CD4-positive, alpha-beta T cell treated with Interleukin-4 for 4 hours (primary cell): ENCODE results near the gene CNTNAP1.
"Not testable (repeated sequence)": the region's sequence is repeated elsewhere in the genome, so short reads cannot be mapped to it uniquely, and the experiment has no call there.

Experiments used
- DNase-seq: peaks from one replicate; pipeline ENCODE4 v3.0.0-alpha.2; 2020

Gene CNTNAP1

GRCh38 chr17:42686520-42687128 is 4.3 kb downstream of the CNTNAP1 start:
- DNase-seq = no peak

DNA sequence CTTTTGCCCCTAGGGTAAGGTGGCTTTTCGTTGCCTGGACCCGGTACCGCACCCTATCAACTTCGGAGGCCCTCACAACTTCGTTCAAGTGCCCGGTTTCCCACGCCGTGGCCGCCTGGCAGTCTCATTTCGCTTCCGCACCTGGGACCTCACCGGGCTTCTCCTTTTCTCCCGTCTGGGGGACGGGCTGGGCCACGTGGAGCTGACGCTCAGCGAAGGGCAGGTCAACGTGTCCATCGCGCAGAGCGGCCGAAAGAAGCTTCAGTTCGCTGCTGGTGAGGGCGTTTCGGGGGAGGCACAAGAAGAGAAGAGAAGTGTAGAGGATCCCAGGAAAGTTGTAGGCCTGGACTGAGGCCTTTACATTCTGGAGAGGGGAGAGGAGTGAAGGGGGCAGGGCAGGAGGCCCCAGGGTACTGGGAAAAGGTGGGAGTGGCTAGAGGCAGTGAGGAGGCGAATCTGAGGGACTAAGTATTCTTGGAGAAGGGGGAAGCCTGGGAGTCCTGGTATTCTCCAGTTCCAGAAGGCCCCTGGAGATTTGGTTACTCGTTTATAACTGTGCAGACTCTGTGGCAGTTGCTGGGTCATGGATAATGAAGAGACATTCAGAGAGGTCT is 5.5 kb downstream of the CNTNAP1 start:
- DNase-seq = no peak

GRCh38 chr17:42690596-42690995 is 8.3 kb downstream of the CNTNAP1 start:
- DNase-seq = no peak

- DNase-seq = no peak
Observed at GRCh38 chr17:42691021-42691545, 8.8 kb downstream of the CNTNAP1 start.

DNA sequence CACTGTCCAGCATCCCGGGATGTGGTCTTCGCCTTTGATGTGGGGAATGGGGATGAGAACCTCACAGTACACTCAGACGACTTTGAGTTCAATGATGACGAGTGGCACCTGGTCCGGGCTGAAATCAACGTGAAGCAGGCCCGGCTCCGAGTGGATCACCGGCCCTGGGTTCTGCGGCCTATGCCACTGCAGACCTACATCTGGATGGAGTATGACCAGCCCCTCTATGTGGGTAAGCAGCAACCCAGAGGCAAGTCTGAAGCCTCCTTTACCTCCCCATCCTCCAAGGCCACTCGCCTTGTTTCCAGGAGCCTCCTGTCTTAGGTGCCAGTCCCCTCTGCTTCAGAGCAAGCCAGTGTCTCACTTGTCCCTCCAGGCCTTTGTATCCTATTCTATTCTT is 10.2 kb downstream of the CNTNAP1 start:
- no peak for DNase-seq

DNA sequence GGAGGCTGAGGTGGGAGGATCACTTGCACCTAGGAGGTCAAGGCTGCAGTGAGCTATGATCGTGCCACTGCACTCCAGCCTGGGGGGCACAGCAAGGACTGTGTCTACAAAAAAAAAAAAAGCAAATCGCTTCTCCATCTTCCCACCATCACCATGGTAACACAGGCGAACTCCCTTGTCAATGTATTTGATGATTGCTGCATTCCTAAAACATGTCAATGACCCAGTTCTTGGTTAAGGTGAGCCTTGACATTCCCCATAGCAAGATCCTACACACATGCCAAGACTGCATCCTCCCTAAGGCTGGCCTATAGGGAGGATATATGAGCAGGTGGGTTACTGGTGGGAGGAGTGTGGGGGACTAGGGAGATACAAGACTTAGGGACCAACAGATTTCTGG is 12.2 kb downstream of the CNTNAP1 start:
- DNase-seq = no peak

- no peak for DNase-seq
Observed at GRCh38 chr17:42695500-42695899, 13.2 kb downstream of the CNTNAP1 start.

DNA sequence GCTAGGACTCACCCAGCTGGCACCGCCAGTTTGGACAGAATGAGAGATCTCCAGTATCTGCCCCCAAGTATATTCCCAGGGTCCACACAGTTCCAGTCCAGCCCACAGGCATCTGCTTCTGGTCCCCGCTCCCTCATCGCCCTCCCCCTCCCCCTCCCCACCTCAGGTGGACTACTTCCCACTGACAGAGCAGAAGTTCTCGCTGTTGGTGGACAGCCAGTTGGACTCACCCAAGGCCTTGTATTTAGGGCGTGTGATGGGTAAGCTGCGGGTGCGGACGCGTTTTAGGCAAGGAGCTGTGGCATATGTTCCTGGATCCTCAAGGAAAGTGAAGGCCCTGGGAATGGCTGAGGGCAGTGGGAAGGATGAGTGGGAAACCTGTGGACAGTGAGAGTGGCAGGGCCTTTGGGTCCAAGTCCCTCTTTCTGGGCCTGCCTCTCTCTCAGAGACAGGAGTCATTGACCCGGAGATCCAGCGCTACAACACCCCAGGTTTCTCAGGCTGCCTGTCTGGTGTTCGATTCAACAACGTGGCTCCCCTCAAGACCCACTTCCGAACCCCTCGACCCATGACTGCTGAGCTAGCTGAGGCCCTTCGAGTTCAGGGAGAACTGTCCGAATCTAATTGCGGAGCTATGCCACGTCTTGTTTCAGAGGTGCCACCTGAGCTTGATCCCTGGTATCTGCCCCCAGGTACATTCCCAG is 14.9 kb downstream of the CNTNAP1 start:
- DNase-seq = no peak

DNA sequence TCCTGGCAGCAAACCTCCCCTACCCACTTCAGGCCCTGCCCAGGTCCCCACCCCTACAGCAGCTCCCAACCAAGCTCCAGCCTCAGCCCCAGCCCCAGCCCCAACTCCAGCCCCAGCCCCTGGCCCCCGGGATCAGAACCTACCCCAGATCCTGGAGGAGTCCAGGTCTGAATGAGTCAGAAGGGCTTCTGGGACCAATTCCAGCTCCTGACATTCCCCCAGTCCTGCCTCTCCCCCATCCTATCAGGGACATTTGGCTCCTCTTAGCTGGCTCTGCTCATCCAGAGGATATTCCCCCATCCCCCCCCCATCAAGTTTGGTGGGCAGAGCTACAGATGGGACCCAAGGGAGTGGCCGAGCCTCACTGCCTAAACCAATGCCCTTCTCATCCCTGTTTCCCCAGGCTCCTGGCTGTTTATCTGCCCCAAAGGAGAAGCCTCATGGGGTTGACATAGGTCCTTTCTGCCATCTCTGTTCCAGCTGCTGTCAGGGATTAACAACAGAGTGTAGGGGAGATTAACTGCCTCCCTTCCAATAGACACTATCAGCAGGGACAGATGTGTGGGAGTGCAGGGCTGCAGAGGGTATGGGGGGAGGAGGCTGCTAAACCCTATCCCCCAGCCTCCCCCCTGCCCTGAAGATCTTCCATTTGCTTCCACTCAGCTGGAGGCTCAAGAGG is 16.5 kb downstream of the CNTNAP1 start:
- DNase-seq = no peak

DNA sequence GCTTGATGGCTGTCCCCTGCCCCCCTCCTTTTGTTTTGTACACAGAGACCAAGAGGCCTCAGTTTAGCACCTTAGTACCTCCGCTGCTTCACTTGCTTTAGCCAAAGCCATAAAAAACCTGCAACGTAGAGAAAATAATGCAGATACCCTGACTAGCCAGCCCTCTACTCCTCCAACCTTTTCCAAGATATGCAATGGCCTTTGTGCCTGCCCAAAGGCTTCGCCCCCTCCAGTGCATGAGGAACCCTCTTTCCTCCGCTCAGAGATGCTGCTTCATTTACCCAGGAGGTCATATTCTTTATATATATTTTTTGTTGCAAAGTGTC is 17.0 kb downstream of the CNTNAP1 start:
- no peak for DNase-seq

GRCh38 chr17:42700586-42701289 is 18.4 kb downstream of the CNTNAP1 start:
- DNase-seq = no peak

DNA sequence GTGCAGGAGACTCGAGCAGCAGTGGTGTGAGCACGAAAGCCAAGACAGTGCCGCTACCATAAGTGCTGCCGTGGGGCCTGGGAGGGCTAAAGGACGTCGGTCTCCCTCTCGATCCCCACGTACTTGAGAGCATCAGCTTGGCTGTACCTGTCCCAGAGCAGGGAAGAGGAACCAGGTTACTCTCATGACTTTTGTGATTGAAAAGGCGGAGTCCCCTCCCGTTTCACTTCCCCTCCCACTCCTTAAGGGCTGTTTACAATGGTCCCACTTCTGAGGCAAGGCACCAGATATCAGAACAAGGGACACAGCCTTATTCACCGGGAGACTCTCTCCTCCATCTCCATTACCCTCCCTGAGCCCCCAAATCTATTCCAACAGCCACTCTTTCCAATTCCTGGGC is 20.1 kb downstream of the CNTNAP1 start:
- DNase-seq = no peak

DNA sequence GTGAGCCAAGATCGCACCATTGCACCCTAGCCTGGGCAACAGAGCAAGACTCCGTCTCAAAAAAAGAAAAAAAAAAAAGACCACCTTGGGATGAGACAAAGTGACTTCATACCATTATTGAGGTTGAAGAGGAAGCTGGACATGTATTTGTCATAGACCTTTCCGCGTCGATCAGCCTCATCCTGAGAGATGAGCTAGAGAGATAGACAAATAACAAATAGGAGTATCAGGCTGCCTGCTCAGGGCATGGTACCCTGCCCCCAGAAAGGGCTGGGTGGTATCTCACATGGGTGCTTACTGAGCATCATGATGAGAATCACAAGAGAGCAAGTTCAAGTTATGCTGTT is 22.1 kb downstream of the CNTNAP1 start:
- no peak for DNase-seq

DNA sequence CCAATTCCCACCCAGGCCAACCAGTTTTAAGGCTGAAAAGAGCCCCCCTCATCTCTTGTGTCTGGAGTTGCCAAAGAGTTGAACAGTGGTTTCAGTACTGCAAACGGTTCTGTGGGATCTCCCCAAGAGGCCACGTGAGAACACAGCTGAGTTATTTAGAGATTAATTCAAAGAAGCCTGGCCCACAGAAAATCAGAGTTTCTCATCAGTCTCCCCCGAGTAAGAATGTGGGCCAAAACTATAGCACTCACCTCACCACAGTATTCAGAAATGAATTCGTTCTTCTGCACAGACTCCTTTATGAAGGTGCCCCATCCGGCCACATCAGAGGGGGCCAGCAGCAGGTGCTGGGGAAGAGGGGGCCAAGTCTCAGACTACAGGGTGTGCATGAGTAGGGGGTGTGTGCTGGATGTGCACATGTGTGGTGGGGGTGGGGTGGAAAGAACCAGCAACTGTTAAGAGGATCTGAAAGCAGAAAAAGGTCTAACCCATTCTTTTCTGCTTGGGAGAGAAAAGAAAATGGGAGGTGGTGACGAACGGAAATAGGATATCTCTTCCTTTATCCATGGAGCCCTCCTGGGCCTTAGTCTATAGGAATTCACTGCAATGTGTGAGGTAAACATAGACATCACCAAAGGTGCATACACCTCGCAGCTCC is 22.6 kb downstream of the CNTNAP1 start:
- no peak for DNase-seq

DNA sequence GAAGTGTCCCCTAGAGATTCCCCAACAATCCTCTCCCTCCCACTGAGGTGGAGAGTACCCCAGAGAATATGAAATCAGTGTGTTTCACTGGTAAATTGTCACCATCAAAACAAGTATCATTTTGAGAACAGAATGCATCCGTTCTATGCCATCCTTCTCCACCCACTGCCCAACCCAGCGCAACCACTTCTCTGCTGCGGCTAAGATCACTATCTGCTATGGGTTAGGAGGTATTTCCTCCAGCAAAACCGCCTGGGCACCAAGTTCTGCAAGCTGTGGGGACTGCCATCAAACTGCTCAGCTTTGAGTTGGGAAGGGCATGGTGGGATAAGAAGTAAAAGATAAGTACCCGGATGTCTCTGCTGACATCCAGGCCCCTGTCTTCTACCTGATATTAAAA is 24.4 kb downstream of the CNTNAP1 start:
- DNase-seq = peak; percentile 54

GRCh38 chr17:42708588-42708987 is 26.3 kb downstream of the CNTNAP1 start:
- DNase-seq = no peak

DNA sequence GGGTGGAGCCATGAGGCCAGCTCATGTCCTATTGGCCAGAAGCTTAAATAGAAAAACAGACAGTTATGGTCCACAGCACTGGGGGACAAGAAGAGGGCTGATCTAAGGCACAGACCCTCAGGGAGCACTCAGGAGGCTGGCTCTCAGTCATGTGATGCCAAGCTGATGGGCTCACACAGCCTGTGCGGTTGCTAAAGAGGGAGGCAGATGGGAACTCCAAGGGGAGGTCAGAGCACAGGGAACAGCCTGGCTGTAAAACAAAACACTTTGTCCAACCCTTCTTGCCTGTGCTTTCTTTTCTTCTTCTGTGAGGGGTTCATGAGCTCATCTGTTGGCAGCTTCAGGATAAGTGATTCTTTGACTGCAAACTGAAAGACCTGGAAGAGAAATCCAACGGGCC is 27.2 kb downstream of the CNTNAP1 start:
- no peak for DNase-seq

DNA sequence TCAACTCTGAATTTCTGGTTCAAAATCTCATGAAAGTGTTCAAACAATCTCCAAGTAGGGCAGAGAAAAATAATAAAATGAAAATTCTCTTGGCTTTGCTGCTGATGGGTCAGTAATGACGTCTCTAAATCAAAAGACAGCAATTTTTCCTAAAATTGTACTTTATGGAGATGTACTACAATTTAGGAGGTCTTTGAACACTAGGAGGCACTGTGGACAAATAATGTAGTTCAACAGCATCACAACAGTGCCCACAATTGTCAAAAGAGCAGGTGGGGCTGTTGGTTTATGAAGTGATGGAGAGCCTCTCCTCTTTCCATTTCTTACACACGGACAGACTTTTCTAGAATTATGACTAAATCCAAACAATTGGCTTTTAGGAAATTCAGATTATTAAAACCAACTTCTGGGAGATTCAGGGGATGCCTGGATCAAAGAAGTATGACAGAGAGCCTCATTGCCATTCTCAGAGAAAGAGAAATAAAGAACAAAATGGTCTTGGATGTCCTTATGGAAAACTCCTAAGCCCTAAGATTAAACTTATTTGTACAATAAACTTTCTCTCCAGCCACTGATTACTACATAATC is 38.8 kb downstream of the CNTNAP1 start:
- DNase-seq = peak; percentile 68

DNA sequence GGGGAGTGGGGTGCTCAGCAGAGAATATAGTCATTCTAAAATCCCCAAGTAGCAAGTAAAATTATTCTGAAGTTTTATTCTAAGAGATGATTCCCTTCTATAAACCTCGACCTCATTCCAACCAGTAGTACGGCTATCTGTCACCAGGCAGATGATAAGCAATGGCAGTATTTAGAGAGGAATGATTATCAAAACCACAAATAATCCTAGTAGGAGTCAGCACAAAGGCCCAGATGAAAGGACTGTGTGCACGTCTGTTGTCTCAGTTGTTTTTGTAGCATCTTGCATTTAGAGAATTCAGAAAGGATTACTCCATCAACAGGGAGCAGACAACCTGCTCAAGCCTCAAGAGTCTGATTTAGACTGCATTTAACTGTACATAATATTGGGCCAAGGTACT is 41.3 kb downstream of the CNTNAP1 start:
- DNase-seq = no peak

DNA sequence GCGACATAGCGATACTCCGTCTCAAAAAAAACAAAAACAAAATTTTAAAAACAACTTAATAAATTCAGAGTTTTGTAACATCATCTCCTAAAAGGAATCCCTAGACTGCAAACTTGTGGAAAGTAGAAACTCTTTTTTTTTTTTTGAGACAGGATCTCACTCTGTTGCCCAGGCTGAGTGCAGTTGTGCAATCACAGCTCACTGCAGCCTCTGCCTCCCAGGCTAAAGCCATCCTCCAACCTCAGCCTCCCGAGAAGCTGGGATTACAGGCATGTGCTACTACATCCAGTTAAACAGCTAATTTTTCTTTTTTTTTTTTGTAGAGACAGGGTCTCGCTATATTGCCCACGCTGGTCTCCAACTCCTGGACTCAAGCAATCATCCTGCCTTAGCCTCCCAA is 42.8 kb downstream of the CNTNAP1 start:
- no peak for DNase-seq

GRCh38 chr17:42740699-42741098 is 58.4 kb downstream of the CNTNAP1 start:
- no peak for DNase-seq

DNA sequence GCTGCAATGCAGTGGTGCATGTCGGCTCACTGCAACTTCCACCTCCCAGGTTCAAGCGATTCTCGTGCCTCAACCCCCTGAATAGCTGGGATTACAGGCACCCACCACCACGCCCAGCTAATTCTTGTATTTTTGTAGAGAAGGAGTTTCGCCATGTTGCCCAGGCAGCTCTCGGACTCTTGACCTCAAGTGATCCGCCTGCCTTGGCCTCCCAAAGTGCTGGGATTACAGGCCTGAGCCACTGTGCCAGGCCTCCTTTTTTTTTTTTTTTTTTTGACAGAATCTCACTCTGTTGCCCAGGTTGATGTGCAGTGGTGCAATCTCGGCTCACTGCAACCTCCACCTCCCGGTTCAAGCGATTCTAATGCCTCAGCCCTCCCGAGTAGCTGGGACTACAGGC is 60.6 kb downstream of the CNTNAP1 start:
- DNase-seq = not testable (repeated sequence)
